Measurements from ENCODE around the gene SORCS1.

GRCh38 chr10:106540645-106541044 lies 623.9 kb downstream of the SORCS1 start:
- TF ChIP-seq, protein P1, sequence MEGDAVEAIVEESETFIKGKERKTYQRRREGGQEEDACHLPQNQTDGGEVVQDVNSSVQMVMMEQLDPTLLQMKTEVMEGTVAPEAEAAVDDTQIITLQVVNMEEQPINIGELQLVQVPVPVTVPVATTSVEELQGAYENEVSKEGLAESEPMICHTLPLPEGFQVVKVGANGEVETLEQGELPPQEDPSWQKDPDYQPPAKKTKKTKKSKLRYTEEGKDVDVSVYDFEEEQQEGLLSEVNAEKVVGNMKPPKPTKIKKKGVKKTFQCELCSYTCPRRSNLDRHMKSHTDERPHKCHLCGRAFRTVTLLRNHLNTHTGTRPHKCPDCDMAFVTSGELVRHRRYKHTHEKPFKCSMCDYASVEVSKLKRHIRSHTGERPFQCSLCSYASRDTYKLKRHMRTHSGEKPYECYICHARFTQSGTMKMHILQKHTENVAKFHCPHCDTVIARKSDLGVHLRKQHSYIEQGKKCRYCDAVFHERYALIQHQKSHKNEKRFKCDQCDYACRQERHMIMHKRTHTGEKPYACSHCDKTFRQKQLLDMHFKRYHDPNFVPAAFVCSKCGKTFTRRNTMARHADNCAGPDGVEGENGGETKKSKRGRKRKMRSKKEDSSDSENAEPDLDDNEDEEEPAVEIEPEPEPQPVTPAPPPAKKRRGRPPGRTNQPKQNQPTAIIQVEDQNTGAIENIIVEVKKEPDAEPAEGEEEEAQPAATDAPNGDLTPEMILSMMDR (IDR thresholded peaks at IDR 0.05; ENCODE audit: low read depth, low read length, missing input control): no peak
- TF ChIP-seq JUND (IDR thresholded peaks at IDR 0.05): no peak
